OCI-LY1 (cell line): ENCODE data around the gene DPP6.

ENCODE experiments used
- H2AFZ ChIP-seq: fragments of 200-600 bp; sonication (generic), shearing (Covaris generic); 2 replicates; pipeline ENCODE4 v1.6.0; 2014; ENCODE audit warnings: antibody characterized with exemption, mild to moderate bottlenecking, low read length
- H3F3A ChIP-seq: fragments of 200-600 bp; sonication (generic), shearing (Covaris generic); 2 replicates; pipeline ENCODE4 v1.6.0; 2014; ENCODE audit warnings: mild to moderate bottlenecking, antibody characterized with exemption, low read length, moderate library complexity; ENCODE audit not compliant: insufficient read depth
- H3K27ac ChIP-seq: fragments of 200-600 bp; sonication (generic); 2 replicates; pipeline ENCODE4 v1.5.1; 2014; ENCODE audit warnings: low read length, mixed run types, mild to moderate bottlenecking, low read depth; ENCODE audit not compliant: poor library complexity, severe bottlenecking
- H3K27me3 ChIP-seq: fragments of 200-600 bp; sonication (generic); 2 replicates; pipeline ENCODE4 v1.6.0; 2014; ENCODE audit warnings: antibody characterized with exemption, mild to moderate bottlenecking, low read length, moderate library complexity; ENCODE audit not compliant: insufficient read depth
- H3K36me3 ChIP-seq: fragments of 200-600 bp; sonication (generic); 2 replicates; pipeline ENCODE4 v1.6.1; 2014; ENCODE audit warnings: mild to moderate bottlenecking, antibody characterized with exemption, low read length, moderate library complexity, mixed read lengths; ENCODE audit not compliant: insufficient read depth
- H3K4me1 ChIP-seq: fragments of 200-600 bp; sonication (generic); 2 replicates; pipeline ENCODE4 v1.5.1; 2014; ENCODE audit warnings: mild to moderate bottlenecking, low read length, moderate library complexity; ENCODE audit not compliant: insufficient read depth, severe bottlenecking
- H3K4me2 ChIP-seq: fragments of 200-600 bp; sonication (generic), shearing (Covaris generic); 2 replicates; pipeline ENCODE4 v1.6.1; 2014; ENCODE audit warnings: low read length
- H3K4me3 ChIP-seq: fragments of 200-600 bp; sonication (generic); 2 replicates; pipeline ENCODE4 v1.5.1; 2014; ENCODE audit warnings: low read length, low read depth, mild to moderate bottlenecking, mixed read lengths; ENCODE audit not compliant: poor library complexity, severe bottlenecking
- H3K79me2 ChIP-seq: fragments of 200-600 bp; shearing (Covaris generic); 2 replicates; pipeline ENCODE4 v1.6.1; 2016; ENCODE audit warnings: mixed run types, low read length, mixed read lengths; ENCODE audit not compliant: insufficient read depth
- H3K9ac ChIP-seq: fragments of 200-600 bp; sonication (generic), shearing (Covaris generic); 2 replicates; pipeline ENCODE4 v1.6.1; 2014; ENCODE audit warnings: mild to moderate bottlenecking, low read length, mixed read lengths
- H3K9me2 ChIP-seq: fragments of 200-600 bp; sonication (generic), shearing (Covaris generic); 2 replicates; pipeline ENCODE4 v1.6.1; 2014; ENCODE audit warnings: low read depth, mild to moderate bottlenecking, low read length, mixed read lengths
- H3K9me3 ChIP-seq: fragments of 200-600 bp; shearing (Covaris generic); 2 replicates; pipeline ENCODE4 v1.6.1; 2014; ENCODE audit warnings: low read length, mixed read lengths
- H4K20me1 ChIP-seq: fragments of 200-600 bp; sonication (generic), shearing (Covaris generic); 2 replicates; pipeline ENCODE4 v1.6.0; 2016; ENCODE audit warnings: mild to moderate bottlenecking, low read length; ENCODE audit not compliant: insufficient read depth
- CTCF ChIP-seq: fragments of 200-600 bp; sonication (generic), shearing (Covaris generic); IDR thresholded peaks from 2 replicates; pipeline ENCODE4 v1.5.1; 2017; ENCODE audit warnings: mild to moderate bottlenecking, antibody characterized with exemption, low read length, moderate library complexity, mixed read lengths
- EZH2 ChIP-seq: fragments of 200-600 bp; sonication (generic), shearing (Covaris generic); IDR thresholded peaks from 2 replicates; pipeline ENCODE4 v1.8.0; 2017; ENCODE audit warnings: borderline replicate concordance, mixed run types, mild to moderate bottlenecking, antibody characterized with exemption, low read length, moderate library complexity, mixed read lengths

DPP6 gene

GRCh38 chr7:154902600-154903082 lies 850.4 kb downstream of the DPP6 start:
- TF ChIP-seq EZH2 (no peak), CTCF (no peak)
- Histone ChIP-seq H3K36me3 (no peaks in the 10 kb centered on the region), H3K9me3 (no peaks in the 10 kb centered on the region), H3K9ac (no peak overlapping the region), H2AFZ (no peak overlapping the region), H3K79me2 (no peaks in the 10 kb centered on the region), H4K20me1 (no peaks in the 10 kb centered on the region), H3K4me3 (no peak overlapping the region), H3K27ac (no peak overlapping the region), H3K27me3 (peaks cover 14% of the 10 kb centered on the region; the same call in 1 of the 2 replicates), H3K9me2 (no peaks in the 10 kb centered on the region), H3F3A (no peaks in the 10 kb centered on the region), H3K4me1 (no peaks in the 10 kb centered on the region), H3K4me2 (no peak overlapping the region)

- Histone ChIP-seq H3K36me3 (no peaks in the 10 kb centered on the region), H3K79me2 (no peaks in the 10 kb centered on the region)
Observed at GRCh38 chr7:154903083-154903731, 851.0 kb downstream of the DPP6 start.

GRCh38 chr7:154905146-154905545 lies 852.9 kb downstream of the DPP6 start:
- TF ChIP-seq EZH2, result no peak
- TF ChIP-seq CTCF, result no peak
- H3K9ac ChIP-seq, result no peak overlapping the region
- no peaks in the 10 kb centered on the region for H3K36me3 ChIP-seq
- peaks cover 22% of the 10 kb centered on the region; the same call in 1 of the 2 replicates for H3K27me3 ChIP-seq
- no peaks in the 10 kb centered on the region for H3F3A ChIP-seq
- no peaks in the 10 kb centered on the region for H3K79me2 ChIP-seq
- H4K20me1 ChIP-seq, result no peaks in the 10 kb centered on the region
- no peak overlapping the region for H3K4me3 ChIP-seq
- no peaks in the 10 kb centered on the region for H3K9me2 ChIP-seq
- H2AFZ ChIP-seq, result no peak overlapping the region
- no peak overlapping the region for H3K4me2 ChIP-seq
- no peaks in the 10 kb centered on the region for H3K4me1 ChIP-seq
- H3K9me3 ChIP-seq, result no peaks in the 10 kb centered on the region
- H3K27ac ChIP-seq, result no peak overlapping the region

More at GRCh38 chr7:154903083-154903731, 851.0 kb downstream of the DPP6 start:
- Histone ChIP-seq H3F3A (no peaks in the 10 kb centered on the region), H3K27me3 (peaks cover 14% of the 10 kb centered on the region; the same call in 1 of the 2 replicates), H3K9me3 (no peaks in the 10 kb centered on the region), H3K4me1 (no peaks in the 10 kb centered on the region), H3K9me2 (no peaks in the 10 kb centered on the region), H3K9ac (no peak overlapping the region), H3K4me3 (no peak overlapping the region), H4K20me1 (no peaks in the 10 kb centered on the region), H3K27ac (no peak overlapping the region), H2AFZ (no peak overlapping the region), H3K4me2 (no peak overlapping the region)
- TF ChIP-seq CTCF (no peak), EZH2 (no peak)
